ENCODE data around the gene SCYL1. TPM values are rescaled to one million over a fixed set of nuclear protein-coding genes. Genes with fewer than 3 reads are reported as not detected.
A peak's percentile ranks its signal among the peaks of the same experiment; 100 is the strongest.

SCYL1 gene
- total RNA-seq, 4 donors from 2014 or later = 40.6 to 63.3 (median 52.6) TPM

- peak overlapping the region in 3 of 4 donors; percentile 30 to 67 (median 56) for H3K4me3 ChIP-seq
- DNase-seq = no peak
- peaks cover 33 to 69% (median 56%) of the 10 kb centered on the region in 3 donors for H3K4me1 ChIP-seq
These were observed 45.4 kb upstream of the SCYL1 start for GRCh38 chr11:65479184-65480145.

GRCh38 chr11:65482306-65482850, 42.5 kb upstream of the SCYL1 start:
- H3K4me3 ChIP-seq = no peak overlapping the region
- WGBS, 2 donors = 91 to 100% methylated on average over 2 of the region's 2 CpGs
- no peaks in the 10 kb centered on the region for H3K27me3 ChIP-seq
- H3K27ac ChIP-seq = peak overlapping the region; percentile 4 to 100 (median 72)
- TF ChIP-seq POLR2A (IDR thresholded peaks at IDR 0.05) (no peak), CTCF (IDR thresholded peaks at IDR 0.05) (no peak)
- H3K9me3 ChIP-seq = no peaks in the 10 kb centered on the region
- peaks cover 43 to 74% (median 67%) of the 10 kb centered on the region in 3 donors for H3K4me1 ChIP-seq
- intact Hi-C loops (cut with DNase I) = no loop called here
- no peaks in the 10 kb centered on the region for H3K36me3 ChIP-seq
- no peak for DNase-seq

More at GRCh38 chr11:65479184-65480145, 45.4 kb upstream of the SCYL1 start:
- no peaks in the 10 kb centered on the region for H3K9me3 ChIP-seq
- WGBS, 2 donors = 51 to 55% methylated on average over 5 to 7 of the region's 11 CpGs
- intact Hi-C loops (cut with DNase I) = loop anchor here (2.0 to 10.0 kb wide), 2 partner anchors 17 to 55 kb away; partner anchors contain the start of gene NEAT1
- H3K36me3 ChIP-seq = no peaks in the 10 kb centered on the region
- H3K27me3 ChIP-seq = no peaks in the 10 kb centered on the region
- H3K27ac ChIP-seq = peak overlapping the region; percentile 98 to 100 (median 100)
- peak in 1 of 4 donors; percentile 39 for TF ChIP-seq POLR2A (IDR thresholded peaks at IDR 0.05)
- peak in 3 of 6 experiments; percentile 5 to 30 (median 19) for TF ChIP-seq CTCF (IDR thresholded peaks at IDR 0.05)

- Histone ChIP-seq H3K27me3 (no peaks in the 10 kb centered on the region), H3K4me3 (no peak overlapping the region), H3K36me3 (no peaks in the 10 kb centered on the region), H3K27ac (peak overlapping the region; percentile 95 to 100 (median 97)), H3K4me1 (peaks cover 50 to 73% (median 68%) of the 10 kb centered on the region in 3 donors), H3K9me3 (no peaks in the 10 kb centered on the region)
- no peak for DNase-seq
- WGBS, 2 donors = 31 to 52% methylated on average over 5 of the region's 5 CpGs
- TF ChIP-seq CTCF (IDR thresholded peaks at IDR 0.05) (no peak), POLR2A (IDR thresholded peaks at IDR 0.05) (no peak)
- intact Hi-C loops (cut with DNase I) = no loop called here
These were observed 39.0 kb upstream of the SCYL1 start for GRCh38 chr11:65485920-65486219.

GRCh38 chr11:65486570-65487466, 38.1 kb upstream of the SCYL1 start:
- Histone ChIP-seq H3K27ac (peak overlapping the region; percentile 95 to 100 (median 97)), H3K27me3 (no peaks in the 10 kb centered on the region), H3K4me1 (peaks cover 55 to 73% (median 68%) of the 10 kb centered on the region in 3 donors), H3K36me3 (no peaks in the 10 kb centered on the region), H3K4me3 (no peak overlapping the region), H3K9me3 (no peaks in the 10 kb centered on the region)
- 61 to 70% methylated on average over 8 to 10 of the region's 10 CpGs for WGBS, 2 donors
- intact Hi-C loops (cut with DNase I) = no loop called here
- DNase-seq = no peak
- TF ChIP-seq POLR2A (IDR thresholded peaks at IDR 0.05) (no peak), CTCF (IDR thresholded peaks at IDR 0.05) (no peak)
